GM18502 (cell line): ENCODE measurements around the gene CTAGE1.
"Not testable (repeated sequence)": the region's sequence is repeated elsewhere in the genome, so short reads cannot be mapped to it uniquely, and the experiment has no call there.

Experiments
- ATAC-seq: cut with Tn5 transposase; IDR thresholded peaks from one replicate; pipeline ENCODE4 v1.9.1; 2021; ENCODE audit warnings: mild to moderate bottlenecking; ENCODE audit not compliant: unreplicated experiment, poor library complexity

Gene CTAGE1, protein sequence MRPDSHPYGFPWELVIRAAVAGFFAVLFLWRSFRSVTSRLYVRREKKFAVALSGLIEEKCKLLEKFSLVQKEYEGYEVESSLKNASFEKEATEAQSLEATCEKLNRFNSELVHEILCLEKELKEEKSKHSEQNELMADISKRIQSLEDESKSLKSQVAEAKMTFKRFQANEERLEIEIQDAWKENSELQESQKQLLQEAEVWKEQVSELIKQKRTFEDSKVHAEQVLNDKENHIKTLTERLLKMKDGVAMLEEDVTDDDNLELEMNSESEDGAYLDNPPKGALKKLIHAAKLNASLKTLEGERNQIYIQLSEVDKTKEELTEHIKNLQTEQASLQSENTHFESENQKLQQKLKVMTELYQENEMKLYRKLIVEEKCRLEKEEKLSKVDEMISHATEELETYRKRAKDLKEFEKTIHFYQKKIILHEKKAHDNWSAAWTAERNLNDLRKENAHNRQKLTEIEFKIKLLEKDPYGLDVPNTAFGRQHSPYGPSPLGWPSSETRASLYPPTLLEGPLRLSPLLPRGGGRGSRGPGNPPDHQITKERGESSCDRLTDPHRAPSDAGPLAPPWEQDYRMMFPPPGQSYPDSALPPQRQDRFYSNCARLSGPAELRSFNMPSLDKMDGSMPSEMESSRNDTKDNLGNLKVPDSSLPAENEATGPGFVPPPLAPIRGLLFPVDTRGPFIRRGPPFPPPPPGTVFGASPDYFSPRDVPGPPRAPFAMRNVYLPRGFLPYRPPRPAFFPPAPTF

DNA sequence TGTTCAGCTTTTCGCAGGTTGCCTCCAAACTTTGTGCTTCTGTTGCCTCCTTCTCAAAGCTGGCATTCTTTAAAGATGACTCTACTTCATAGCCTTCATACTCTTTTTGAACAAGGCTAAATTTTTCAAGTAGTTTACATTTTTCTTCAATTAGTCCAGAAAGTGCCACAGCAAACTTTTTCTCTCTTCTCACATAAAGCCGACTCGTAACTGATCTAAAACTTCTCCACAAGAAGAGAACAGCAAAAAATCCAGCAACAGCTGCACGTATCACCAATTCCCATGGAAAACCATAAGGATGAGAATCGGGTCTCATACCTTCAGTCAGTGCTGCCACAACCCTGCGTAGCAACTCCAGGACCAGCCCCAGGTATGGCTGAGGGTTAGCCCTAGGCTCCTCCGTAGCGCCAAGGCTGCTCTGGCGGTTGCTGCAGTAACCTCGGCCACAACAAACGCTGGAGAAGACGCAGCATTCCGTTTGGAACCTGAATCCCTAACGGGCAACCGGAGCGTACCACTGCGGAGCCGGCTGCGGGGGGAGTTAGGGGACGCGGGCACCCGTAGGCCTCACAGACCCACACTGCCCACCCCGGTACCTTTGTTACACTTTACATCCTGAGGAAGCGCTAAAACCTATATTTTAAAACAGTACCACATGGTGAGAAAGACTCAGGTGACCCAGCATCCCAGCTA lies at the start of gene CTAGE1:
Gene CTAGE1, minus strand, starts transcription at position 420 of the 693 bp plus-strand sequence. Its CDS starts 104 bp downstream, at position 316.
- no peak for ATAC-seq

DNA sequence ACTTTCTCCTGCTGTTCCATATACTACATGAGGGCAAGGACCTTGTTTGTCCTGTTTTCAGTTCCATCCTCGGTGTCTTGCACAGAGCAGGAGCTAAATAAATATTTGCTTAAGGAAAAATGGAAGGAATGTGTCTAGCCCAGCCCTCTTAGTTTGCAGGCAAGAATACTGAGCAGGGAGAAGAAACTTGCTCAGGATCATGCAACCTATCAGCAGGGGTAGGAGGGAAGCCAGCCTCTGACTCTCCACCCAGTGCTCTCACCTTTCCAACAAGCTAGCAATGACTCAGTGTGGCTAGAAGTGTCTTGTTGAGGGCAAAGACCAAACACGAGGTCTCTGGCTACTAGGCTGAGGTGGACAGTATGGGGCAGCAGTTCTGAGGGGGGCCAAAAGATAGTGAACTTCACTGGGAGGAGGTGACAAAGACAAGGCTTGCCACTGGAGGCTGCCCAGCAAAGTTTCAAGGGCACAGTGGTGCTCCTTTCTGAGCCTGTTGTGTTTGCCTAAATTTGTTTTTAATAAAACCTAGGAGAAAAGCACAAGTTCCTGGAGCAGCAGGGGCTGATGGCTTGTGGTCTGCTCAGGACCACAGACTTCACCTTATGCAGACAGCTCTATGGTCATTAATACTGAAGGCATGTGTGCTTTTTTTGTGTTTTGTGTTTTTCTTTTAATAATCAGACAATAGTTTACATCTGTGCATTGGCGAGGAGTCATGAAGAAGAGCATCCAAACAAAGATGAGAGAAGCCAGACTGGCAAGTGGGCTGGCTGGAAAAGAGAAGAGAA lies 49.1 kb upstream of the CTAGE1 start:
- ATAC-seq = no peak

DNA sequence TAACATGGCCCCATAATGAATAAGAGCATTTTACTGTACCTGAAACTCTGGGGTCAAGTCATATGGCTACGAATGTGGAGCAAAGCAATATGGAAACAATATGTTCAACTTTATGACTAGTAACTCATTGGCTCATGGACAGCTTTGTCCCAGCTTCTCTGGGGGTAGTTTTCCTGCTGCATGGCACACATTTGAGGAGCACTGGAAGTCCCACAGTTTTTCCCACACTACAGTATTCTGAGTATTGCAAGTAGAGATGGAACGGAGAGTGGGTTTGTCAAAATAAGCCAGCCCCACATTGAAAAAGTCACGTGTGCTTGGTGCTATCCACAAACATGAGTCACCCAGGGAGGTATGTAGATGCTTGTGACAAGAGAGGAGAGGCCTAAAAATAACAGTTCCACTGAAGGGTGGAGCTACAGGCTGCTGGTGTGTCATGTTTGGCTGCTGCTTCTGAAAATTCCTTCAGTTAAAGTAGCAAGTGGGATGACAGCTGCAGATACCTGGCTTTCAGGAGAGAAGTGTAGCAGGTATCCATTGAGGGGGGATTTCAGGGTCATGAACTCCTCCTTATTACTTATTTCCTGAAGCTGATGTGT lies 48.2 kb upstream of the CTAGE1 start:
- no peak for ATAC-seq

DNA sequence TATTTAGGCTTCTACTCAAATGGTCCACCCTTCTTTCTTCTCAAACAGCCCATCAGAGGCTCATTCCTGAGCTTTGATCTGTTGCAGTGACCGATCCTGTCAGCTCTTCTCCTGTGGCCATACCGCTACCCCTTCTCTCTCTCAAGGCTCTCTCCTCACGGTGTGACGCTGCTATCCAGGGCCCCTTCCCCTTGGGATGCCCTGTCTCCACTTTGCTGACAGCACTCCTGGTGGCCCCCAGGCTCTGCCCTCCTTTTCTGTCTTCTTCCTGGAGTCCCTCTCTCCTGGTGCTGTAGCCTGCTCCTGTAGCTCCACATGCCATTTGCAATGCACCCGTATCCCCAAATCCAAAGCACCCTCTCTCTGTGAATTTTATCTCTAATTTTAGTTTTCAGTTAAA lies 45.4 kb upstream of the CTAGE1 start:
- no peak for ATAC-seq

DNA sequence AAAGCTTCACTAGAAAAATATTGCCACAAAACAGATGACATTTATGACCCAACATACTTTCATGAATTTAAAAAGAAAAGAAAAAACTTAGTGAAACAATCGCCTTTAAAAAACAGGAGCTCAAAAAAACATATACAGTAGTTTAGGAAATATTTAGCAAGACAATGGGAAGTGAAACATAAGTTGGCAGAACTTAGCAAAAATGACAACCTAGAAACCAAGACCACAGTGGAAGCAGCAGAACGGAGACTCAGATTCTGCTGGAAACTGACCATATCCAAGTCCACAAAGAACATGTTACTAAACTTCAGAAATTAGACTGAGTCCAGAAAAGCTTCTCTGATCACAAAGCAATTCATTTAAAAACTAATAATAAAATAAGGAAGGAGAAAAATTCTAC lies 41.8 kb upstream of the CTAGE1 start:
- no peak for ATAC-seq

DNA sequence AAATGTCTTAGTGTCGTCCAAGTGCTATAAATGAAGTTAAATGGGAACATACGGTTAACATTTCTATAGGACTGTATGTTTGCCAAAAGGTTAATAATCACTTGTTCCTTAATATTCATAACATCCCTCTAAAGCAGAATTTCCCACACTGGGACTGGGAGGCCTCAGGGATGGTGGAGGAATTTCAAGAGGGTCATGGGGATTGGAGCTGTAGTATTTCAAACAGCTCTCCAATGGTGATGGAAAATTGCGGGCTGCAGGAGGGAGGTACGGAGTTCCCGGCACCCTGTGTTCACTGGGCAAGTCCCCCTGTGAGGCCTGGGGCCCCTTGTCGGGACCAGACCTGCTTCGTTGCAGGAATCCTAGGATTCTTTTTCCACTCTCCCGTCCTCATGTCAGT lies 39.8 kb upstream of the CTAGE1 start:
- no peak for ATAC-seq

DNA sequence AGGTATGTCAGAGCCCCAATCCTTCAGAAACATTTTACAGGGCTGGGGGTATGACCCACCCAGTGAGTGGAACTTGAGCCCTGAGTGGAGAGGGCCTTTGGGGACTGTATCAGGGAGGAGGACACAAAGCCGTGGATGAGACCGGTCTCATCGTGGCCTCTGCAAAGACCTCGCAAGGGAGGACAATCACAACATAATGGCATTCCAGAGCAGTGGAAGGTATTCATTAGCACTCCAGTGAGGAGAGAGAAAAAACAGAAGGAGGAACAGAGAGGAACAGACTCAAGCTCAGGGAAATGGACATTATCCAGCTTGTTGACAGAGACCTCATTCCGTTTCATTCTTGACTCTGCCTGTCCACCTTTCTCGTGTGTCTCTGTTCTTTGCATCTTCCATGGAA lies 38.8 kb upstream of the CTAGE1 start:
- ATAC-seq = no peak

DNA sequence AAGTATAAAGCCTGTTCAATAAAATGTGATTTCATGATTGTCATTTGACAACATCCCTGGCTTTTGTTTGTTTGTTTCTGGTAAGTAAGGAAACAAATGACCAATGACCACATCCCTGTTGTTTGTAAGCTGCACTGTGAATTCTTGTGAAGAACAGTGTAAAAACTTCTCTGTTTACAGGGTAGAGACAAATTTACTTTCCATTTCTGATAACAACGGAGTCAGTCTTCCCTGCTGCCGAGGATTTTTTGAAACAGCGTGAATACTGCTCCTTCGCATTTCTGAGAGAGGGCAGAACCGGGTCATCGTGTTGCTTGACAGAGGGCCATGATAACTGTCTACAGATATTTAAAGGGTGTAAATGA lies 38.4 kb upstream of the CTAGE1 start:
- no peak for ATAC-seq

DNA sequence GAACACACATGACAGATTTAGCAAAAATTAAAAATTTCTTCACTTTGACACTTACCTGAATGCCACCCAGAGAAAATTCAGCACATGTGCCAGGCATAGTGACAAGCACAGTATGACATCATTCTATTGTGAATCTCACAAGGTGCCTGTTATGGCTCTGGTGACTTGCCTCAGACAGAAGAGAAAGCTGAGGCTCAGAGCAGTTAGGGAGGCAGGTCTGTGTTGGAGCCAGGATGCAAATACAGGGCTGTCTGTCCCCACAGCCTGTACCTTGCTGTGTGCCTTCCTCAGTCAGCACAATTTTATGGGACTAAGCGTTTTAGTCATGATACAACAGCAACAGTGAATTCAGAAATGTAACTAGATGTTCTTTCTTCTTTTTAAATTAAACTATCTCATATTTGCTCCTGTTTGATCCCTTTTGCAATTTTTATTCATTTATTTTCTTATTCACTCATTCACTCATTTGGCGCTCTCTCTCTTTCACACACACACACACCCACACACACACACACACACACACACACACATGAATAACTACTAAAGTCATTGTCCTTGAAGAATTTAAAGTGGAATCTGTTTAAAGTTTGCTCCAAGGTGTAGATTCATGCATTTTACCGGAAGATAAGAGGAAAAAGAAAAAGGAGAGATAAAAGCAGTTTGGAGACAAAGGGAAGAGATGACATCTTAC lies 37.9 kb upstream of the CTAGE1 start:
- no peak for ATAC-seq

DNA sequence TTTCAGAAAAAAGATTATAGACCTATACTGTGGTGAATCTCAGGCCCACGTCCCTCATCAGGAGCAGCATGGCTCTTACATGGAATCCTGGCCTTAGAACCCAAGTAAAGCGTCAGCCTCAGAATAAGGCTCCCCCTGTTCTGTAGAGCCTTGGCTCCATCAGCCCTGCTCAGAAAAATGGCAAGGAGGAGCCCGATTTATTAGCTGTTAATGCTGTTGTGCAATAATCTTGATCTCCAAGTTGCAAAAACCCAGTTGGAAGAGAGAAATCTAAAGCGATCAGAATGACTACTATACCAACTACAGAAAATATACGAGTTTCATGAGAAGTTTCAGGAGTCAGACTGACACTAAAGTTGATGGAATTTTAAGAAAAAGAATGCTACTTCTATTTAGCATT lies 35.6 kb upstream of the CTAGE1 start:
- no peak for ATAC-seq

DNA sequence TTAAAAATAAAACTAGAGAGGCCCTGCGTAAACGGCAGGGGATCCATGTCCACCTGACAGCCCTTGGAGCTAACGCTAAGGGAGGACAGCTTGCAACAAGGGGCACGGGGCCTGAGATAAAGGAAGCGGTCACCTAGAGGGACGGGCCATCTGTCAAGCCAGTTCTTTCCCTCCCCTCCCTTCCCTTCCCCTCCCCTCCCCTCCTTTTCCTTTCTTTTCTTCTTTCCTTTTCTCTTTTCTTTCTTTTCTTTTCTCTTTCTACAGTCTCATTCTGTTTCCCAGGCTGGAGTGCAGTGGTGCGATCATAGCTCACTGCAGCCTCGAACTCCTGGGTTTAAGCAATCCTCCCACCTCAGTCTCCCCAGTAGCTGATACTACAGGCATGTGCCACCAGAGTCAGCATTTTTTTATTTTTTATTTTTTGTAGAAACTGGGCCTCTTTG lies 34.5 kb upstream of the CTAGE1 start:
- ATAC-seq = no peak

DNA sequence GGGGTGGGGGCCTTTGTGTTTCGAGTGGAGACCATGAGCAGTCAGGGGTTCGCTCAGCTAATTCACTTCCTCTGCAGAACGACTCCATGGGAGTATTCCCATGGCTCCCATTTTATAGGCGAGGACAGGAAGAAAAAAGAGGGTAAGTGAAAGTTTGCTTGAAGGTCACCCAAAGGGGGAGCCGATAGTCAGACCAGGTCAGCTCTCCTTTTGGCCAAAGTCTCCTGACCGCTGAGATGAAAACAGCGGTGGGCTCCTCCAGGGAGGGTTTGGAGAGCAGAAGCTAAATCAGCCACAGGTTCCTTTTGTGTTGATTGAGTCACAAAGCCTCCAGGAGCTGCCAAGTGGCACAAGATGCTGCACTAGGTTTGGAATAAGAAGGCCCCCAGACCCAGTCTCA lies 34.1 kb upstream of the CTAGE1 start:
- ATAC-seq = no peak

DNA sequence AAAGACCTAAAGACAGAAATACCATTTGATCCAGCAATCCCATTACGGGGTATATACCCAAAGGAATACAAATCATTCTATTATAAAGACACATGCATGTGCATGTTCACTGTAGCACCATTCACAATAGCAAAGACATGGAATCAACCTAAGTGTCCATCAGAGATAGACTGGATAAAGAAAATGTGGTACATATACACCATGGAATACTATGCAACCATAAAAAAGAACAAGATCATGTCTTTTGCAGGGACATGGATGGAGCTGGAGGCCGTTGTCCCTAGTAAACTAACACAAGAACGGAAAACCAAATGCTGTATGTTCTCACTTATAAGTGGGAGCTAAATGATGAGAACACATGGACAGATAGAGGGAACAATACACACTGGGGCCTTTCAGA lies 33.1 kb upstream of the CTAGE1 start:
- not testable (repeated sequence) for ATAC-seq

DNA sequence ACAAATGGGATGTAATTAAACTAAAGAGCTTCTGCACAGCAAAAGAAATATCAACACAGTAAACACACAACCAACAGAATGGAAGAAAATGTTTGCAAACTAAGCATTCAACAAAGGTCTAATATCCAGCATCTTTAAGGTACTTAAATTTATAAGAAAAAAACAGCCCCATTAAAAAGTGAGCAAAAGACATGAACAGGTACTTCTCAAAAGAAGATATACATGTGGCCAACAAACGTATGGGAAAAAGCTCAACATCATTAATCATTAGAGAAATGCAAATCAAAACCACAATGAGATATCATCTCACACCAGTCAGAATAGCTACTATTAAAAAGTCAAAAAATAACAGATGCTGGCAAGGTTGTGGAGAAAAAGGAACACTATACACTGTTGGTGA lies 32.6 kb upstream of the CTAGE1 start:
- ATAC-seq = not testable (repeated sequence)

DNA sequence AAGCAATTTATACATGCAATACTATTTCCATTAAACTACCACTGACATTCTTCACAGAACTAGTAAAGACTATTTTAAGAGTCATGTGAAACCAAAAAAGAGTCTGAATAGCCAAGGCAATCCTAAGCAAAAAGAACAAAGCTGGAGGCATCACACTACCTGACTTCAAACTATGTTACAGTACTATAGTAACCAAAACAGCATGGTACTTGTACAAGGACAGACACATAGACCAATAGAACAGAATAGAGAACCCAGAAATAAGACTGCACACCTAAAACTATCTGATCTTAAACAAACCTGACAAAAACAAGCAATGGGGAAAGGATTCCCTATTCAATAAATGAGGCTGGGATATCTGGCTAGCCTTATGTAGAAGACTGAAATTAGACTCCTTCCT lies 32.0 kb upstream of the CTAGE1 start:
- ATAC-seq = not testable (repeated sequence)

DNA sequence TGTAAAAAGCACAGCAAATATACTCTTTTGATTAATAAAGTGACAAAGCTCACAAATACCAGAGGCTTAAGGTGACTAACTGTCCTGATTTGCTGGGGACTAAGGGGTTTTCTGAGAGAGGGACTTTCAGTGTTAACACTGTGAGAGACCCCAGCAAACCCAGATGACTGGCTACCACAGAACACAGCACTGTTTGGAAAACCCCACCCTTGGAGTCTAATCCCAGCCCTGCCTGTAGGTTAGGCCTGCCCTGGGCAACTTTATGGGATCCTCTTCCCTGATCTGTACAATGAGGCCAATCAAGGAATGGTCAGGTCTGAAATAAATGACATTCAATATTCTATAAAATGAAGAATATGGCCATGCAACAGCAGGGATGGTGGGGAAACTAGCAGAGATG lies 30.5 kb upstream of the CTAGE1 start:
- ATAC-seq = no peak

DNA sequence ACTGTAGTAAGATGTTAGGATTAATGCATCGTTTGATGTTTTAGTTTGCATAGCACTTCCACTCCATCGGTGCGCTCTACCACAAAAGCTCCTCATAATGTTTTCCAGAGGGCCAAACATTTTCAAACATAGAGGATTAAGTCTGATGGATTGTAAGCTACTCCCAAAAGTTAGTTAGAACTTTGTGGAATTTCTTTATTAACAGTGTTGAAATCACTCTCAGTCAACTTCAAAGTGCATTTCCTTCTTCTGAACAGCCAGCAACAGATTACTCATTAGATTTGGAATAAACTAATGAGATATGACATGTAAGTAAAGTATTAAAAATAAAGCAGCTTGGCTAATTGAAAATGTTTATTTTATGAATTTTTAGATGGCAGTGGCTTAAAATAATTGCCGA lies 30.1 kb upstream of the CTAGE1 start:
- no peak for ATAC-seq

DNA sequence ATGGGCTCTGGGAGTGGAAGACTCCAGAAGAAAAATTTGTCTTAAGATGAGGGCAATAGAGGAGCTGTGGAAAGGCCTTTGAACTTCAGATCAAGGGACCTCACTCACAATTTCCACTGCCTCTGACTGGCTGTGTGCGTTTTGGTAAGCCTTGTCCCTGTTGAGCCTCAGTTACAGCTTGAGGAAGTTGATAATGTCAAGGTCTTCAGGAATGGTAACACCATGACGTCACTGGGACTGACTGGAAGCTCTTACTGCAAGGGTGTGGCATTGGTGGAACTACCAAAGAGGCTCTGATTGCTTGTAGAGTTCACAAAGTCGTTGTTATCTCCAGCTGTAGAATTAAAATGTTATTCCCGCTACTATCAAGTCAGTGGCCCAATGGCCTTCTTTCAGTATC lies 29.2 kb upstream of the CTAGE1 start:
- ATAC-seq = no peak

DNA sequence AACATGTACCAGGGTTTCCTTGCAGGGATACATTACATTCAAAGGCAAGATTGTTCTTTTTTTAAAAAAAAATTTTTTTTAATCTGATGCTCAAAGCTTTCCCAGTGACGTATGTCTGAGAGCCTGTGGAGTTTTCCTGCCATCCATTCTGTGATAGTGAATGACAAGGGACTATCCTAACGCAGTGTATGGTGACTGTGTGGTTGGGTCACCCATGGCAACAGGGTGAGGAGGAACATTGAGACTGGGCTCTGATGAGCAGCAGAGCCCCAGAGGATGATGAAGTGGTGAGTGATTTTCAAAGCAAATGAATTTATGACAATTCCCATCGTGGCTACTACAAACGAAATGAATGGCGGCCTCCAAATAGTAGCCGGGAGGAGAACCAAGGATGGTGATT lies 28.6 kb upstream of the CTAGE1 start:
- ATAC-seq = no peak
